GM18951 (cell line): ENCODE results near the gene SPARC.
"Not testable (repeated sequence)": the region's sequence is repeated elsewhere in the genome, so short reads cannot be mapped to it uniquely, and the experiment has no call there.

ENCODE experiments used
- POLR2A ChIP-seq: IDR thresholded peaks from 4 replicates; pipeline ENCODE4 v1.6.1; 2011; ENCODE audit warnings: mild to moderate bottlenecking; ENCODE audit not compliant: insufficient read length, insufficient read depth; ENCODE audit errors: extremely low read depth
- in situ Hi-C: fragments of 300-500 bp; cut with MboI; formaldehyde crosslinking; loops from one replicate; pipeline ENCODE4 v1.12.0; 2022; ENCODE audit warnings: low sequenced_read_pairs, mixed read lengths, inconsistent platforms; ENCODE audit not compliant: unreplicated experiment

SPARC gene

DNA sequence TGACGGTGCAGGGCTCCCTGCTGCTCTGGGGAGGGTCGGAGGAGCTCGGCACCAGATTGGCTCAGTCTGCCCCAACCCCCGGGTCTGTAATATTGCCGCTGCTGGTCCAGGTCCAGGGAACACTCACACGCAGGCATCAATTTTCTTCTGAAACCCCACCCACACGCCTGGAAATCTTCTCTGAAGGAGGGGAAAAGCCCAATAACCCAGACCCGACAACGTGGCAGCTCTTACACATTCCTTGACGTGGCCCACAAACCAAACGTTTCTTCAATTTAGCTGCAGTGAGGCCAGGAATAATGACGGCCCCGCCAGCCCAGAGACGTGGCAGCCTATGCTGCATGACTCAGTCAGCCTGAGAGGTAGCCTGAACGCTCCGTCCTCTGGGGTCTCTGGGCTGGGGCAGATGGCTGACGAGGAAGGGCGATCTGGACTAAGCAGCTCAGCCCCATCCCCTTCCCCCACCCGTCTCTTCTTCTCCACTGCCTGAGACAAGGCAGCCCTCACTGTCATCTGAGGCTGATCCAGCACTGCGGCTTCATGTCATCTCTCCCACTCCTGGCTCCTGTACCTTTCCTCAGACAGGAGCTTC, 9.9 kb upstream of the SPARC start:
- in situ Hi-C loops = no loop called here
- TF ChIP-seq POLR2A = no peak

DNA sequence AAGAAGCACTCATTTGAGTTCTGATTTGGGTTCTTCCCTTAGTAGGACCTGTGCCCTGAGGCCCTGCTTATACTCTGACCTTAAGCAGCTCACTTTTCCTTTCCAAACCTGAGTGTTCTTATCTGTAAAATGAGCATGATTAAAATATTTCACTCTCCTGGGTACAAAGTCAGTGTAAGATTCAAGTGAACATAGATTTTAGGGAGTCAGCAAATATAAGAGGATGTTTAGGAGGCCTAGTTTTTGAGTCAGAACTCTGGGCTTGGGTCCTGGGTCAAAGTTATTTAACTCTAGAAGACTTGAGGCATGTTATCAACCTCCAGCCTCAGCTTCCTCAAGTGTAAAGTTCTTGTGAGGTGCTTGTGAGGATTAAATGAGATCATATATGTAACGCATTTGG, 8.7 kb upstream of the SPARC start:
- no peak for TF ChIP-seq POLR2A
- in situ Hi-C loops = no loop called here

- in situ Hi-C loops = no loop called here
Measured at GRCh38 chr5:151694035-151694485, 7.3 kb upstream of the SPARC start.

DNA sequence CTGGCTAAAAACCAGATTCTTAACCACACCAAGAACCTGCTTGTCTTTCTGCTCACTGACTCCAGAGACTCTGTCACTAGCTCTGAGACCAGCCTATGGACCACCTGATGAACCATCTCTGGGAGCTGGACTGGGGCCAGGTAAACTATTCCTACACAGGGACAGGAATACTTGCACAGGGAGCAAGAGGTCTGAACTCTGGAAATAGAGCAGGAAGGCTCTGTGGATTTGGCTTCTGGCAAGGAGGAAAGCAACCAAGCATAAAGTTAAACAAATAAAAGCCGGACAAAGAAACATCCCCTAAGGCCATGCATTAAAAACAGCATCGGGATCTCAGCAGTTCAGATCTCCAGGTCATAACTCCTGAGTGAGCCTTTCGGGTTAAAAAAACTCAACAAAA, 5.6 kb upstream of the SPARC start:
- TF ChIP-seq POLR2A = no peak
- in situ Hi-C loops = no loop called here

More at GRCh38 chr5:151694035-151694485, 7.3 kb upstream of the SPARC start:
- TF ChIP-seq POLR2A = no peak

DNA sequence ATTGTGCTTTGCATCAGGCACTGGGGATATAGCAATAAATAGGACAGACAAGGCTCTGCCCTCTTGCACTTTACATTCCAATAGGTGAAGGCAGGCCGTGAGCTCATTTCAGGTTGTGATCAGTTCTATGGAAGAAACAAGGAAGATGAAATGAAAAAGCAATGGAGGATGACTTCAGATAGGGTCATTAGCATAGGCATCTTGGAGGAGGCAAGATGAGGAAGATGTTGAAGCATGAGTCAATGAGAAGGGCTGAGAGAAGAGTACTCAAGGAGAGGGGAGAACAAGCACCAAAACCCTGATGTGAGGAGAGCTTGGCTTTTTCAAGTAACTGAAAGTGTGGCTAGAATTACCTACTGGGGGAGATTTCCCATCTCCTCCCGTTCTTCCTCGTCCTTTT, 5.0 kb upstream of the SPARC start:
- TF ChIP-seq POLR2A = no peak
- in situ Hi-C loops = no loop called here

DNA sequence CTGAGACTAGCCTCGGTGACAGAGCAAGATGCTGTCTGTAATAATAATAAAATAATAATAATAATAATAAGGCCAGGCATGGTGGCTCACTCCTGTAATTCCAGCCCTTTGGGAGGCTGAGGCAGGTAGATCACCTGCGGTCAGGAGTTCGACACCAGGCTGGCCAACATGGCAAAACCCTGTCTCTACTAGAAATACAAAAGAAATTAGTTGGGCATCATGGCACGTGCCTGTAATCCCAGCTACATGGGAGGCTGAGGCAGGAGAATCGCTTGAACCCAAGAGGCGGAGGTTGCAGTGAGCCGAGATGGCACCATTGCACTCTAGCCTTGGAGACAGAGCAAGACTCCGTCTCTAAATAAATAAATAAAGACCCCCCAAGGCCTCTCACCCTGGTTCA, 2.9 kb upstream of the SPARC start:
- in situ Hi-C loops = not testable (repeated sequence)

DNA sequence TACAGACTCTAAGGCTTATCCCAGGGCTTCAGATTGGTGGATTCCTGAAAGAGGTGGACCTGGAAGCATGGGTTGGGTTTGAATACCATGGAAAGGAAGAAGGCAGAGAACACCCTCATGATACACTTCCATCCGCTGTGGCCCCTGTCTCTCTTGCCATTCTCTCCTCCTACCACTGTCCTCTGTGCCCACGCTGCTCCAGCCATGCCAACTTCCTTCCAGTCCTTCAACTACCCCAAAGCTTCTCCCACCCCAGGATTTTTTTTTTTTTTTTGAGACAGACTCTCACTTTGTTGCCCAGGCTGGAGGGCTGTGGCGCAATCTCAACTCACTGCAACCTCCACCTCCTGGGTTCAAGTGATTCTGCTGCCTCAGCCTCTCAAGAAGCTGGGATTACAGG, 1.7 kb upstream of the SPARC start:
- in situ Hi-C loops = no loop called here
- no peak for TF ChIP-seq POLR2A

GRCh38 chr5:151685749-151686673, 704 bp downstream of the SPARC start:
- in situ Hi-C loops = no loop called here

GRCh38 chr5:151684690-151685361, 1.9 kb downstream of the SPARC start:
- TF ChIP-seq POLR2A = no peak
- in situ Hi-C loops = no loop called here

More at GRCh38 chr5:151685749-151686673, 704 bp downstream of the SPARC start:
- TF ChIP-seq POLR2A = no peak

DNA sequence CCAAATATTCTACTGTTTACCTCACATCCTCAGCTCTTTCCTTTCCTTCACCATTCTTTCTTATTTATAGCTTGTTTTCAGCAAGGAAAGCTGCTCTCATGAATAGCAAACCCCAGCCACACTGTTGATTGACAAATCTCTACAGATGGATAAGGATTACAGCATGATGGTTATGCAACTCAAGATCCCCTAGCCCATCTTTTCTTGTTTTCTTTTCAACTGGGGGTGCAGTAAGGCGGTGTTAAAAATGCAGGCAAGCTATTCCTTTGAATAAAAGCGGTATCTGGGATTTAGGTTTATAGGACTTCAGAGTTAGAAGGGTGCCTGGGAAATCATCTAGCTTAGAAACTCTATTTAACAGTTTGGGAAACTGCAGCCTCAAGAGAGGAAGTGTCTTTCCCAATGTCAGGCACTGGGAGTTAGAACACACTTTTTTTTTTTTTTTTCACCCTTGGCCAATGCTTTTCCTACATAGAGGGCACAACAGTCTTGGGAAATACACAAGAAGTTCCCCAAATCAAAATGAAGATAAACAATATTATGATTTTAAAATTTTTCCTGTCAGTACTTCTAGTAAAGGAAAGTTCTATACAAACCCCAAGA, 2.6 kb downstream of the SPARC start:
- in situ Hi-C loops = no loop called here
- no peak for TF ChIP-seq POLR2A

- in situ Hi-C loops = no loop called here
- no peak for TF ChIP-seq POLR2A
Measured at GRCh38 chr5:151683444-151683843, 3.3 kb downstream of the SPARC start.

DNA sequence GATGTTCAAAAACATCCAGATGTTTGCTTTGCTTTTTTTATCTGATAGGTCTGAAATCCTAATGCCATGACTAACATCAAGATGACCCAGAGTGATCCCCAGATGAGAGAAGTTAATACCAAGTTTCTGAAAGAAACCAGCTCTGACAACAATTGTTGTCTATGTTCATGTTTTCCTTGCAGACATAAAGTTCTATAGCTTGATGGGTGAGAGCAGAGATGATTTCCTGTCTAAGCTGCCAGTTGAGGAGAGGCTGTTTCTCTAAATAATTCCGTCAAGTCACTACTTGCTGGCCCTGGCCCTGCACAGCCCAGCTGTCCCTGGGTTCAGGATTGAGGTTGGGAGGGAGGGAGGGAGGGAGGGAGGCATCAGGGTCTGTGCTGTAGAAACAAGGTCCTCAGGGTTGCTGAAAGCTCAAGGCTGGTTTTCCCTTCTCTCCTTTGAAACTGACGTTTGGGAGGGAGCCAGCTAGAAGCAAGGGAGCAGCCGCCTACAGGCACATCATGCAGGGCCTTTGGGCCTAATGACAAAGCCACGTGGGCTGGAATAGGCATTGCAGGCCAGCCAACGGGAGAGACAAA, 3.9 kb downstream of the SPARC start:
- no peak for TF ChIP-seq POLR2A
- in situ Hi-C loops = no loop called here

GRCh38 chr5:151682240-151682639, 4.5 kb downstream of the SPARC start:
- TF ChIP-seq POLR2A = no peak
- in situ Hi-C loops = no loop called here
